Measurements from ENCODE around the gene LPP.

The LPP gene

DNA sequence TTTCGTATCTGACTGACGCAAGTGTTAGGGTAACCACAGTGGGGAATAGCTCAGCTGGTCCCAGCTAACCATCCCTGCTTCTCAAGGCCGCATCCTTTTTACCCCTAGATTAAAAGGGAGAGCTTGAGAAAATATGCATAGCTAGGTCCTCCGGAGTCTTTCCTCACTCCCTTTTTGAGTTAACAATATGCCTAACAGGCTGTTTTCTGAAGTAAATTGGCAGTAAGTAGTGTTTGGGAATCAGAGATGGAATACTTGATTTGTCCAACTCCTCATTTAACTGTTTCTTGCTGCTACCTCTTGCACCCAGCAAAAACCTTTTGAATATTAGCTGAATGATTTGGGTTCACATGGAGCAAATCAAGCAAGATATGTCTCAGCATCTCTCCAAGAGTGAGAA, 326.1 kb downstream of the LPP start:
- Histone ChIP-seq H3K4me3 (ENCODE audit: low read length) (no peak overlapping the region), H3K36me3 (ENCODE audit: control insufficient read depth, insufficient read depth, low read length, severe bottlenecking) (peaks cover 6% of the 10 kb centered on the region), H3K9ac (ENCODE audit: low read length) (no peak overlapping the region), H3K27me3 (replicated peaks; ENCODE audit: control insufficient read depth, insufficient read depth, low read length) (no peaks in the 10 kb centered on the region), H3K4me1 (ENCODE audit: control insufficient read depth, insufficient read depth, low read length) (peaks cover 20% of the 10 kb centered on the region), H3K9me3 (ENCODE audit: control insufficient read depth, low read length) (no peaks in the 10 kb centered on the region)
- DNase-seq (ENCODE audit: low read depth), result no peak

- peaks cover 17% of the 10 kb centered on the region for H3K36me3 ChIP-seq (ENCODE audit: control insufficient read depth, insufficient read depth, low read length, severe bottlenecking)
- no peak overlapping the region for H3K9ac ChIP-seq (ENCODE audit: low read length)
- H3K4me3 ChIP-seq (ENCODE audit: low read length), result no peak overlapping the region
- no peak for DNase-seq (ENCODE audit: low read depth)
- no peaks in the 10 kb centered on the region for H3K27me3 ChIP-seq (replicated peaks; ENCODE audit: control insufficient read depth, insufficient read depth, low read length)
- H3K4me1 ChIP-seq (ENCODE audit: control insufficient read depth, insufficient read depth, low read length), result peaks cover 14% of the 10 kb centered on the region
- no peaks in the 10 kb centered on the region for H3K9me3 ChIP-seq (ENCODE audit: control insufficient read depth, low read length)
These were observed 329.0 kb downstream of the LPP start for GRCh38 chr3:188482929-188483328.

GRCh38 chr3:188486126-188486525, 332.2 kb downstream of the LPP start:
- Histone ChIP-seq H3K9me3 (ENCODE audit: control insufficient read depth, low read length) (no peaks in the 10 kb centered on the region), H3K27me3 (replicated peaks; ENCODE audit: control insufficient read depth, insufficient read depth, low read length) (no peaks in the 10 kb centered on the region), H3K4me1 (ENCODE audit: control insufficient read depth, insufficient read depth, low read length) (peaks cover 16% of the 10 kb centered on the region), H3K4me3 (ENCODE audit: low read length) (no peak overlapping the region), H3K9ac (ENCODE audit: low read length) (no peak overlapping the region), H3K36me3 (ENCODE audit: control insufficient read depth, insufficient read depth, low read length, severe bottlenecking) (peaks cover 17% of the 10 kb centered on the region)
- DNase-seq (ENCODE audit: low read depth), result peak; percentile 50

GRCh38 chr3:188486952-188487351, 333.0 kb downstream of the LPP start:
- no peaks in the 10 kb centered on the region for H3K9me3 ChIP-seq (ENCODE audit: control insufficient read depth, low read length)
- H3K4me1 ChIP-seq (ENCODE audit: control insufficient read depth, insufficient read depth, low read length), result peaks cover 23% of the 10 kb centered on the region
- no peak overlapping the region for H3K9ac ChIP-seq (ENCODE audit: low read length)
- no peak overlapping the region for H3K4me3 ChIP-seq (ENCODE audit: low read length)
- H3K36me3 ChIP-seq (ENCODE audit: control insufficient read depth, insufficient read depth, low read length, severe bottlenecking), result peaks cover 17% of the 10 kb centered on the region
- DNase-seq (ENCODE audit: low read depth), result no peak
- no peaks in the 10 kb centered on the region for H3K27me3 ChIP-seq (replicated peaks; ENCODE audit: control insufficient read depth, insufficient read depth, low read length)

DNA sequence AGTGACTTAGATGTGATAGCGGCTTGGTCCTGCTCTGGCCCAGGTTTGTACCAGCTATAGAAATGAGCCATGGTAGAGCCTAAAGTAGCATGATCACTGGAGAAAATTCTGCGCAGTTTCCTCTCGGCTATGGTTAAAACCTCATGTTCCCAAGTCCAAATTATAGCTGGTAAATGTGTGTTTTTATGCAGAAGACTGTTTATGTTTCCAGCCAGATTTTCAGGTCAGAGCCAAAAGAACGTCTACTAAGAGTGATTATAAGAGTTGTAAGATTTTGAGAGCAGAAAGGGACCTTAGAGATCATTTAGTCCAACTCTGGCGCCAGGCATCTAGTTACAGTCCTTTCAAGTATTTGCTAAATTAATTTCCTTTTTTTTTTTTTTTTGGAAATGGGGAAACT, 333.7 kb downstream of the LPP start:
- Histone ChIP-seq H3K4me1 (ENCODE audit: control insufficient read depth, insufficient read depth, low read length) (peaks cover 17% of the 10 kb centered on the region), H3K4me3 (ENCODE audit: low read length) (no peak overlapping the region), H3K9me3 (ENCODE audit: control insufficient read depth, low read length) (no peaks in the 10 kb centered on the region), H3K36me3 (ENCODE audit: control insufficient read depth, insufficient read depth, low read length, severe bottlenecking) (peaks cover 17% of the 10 kb centered on the region), H3K27me3 (replicated peaks; ENCODE audit: control insufficient read depth, insufficient read depth, low read length) (no peaks in the 10 kb centered on the region), H3K9ac (ENCODE audit: low read length) (no peak overlapping the region)
- DNase-seq (ENCODE audit: low read depth), result no peak

- Histone ChIP-seq H3K4me1 (ENCODE audit: control insufficient read depth, insufficient read depth, low read length) (peaks cover 11% of the 10 kb centered on the region), H3K4me3 (ENCODE audit: low read length) (no peak overlapping the region), H3K9ac (ENCODE audit: low read length) (no peak overlapping the region), H3K36me3 (ENCODE audit: control insufficient read depth, insufficient read depth, low read length, severe bottlenecking) (peaks cover 17% of the 10 kb centered on the region), H3K9me3 (ENCODE audit: control insufficient read depth, low read length) (no peaks in the 10 kb centered on the region), H3K27me3 (replicated peaks; ENCODE audit: control insufficient read depth, insufficient read depth, low read length) (no peaks in the 10 kb centered on the region)
- no peak for DNase-seq (ENCODE audit: low read depth)
These were observed 334.8 kb downstream of the LPP start for GRCh38 chr3:188488801-188489200.

GRCh38 chr3:188489639-188490405, 335.9 kb downstream of the LPP start:
- Histone ChIP-seq H3K9me3 (ENCODE audit: control insufficient read depth, low read length) (no peaks in the 10 kb centered on the region), H3K4me1 (ENCODE audit: control insufficient read depth, insufficient read depth, low read length) (peaks cover 11% of the 10 kb centered on the region), H3K9ac (ENCODE audit: low read length) (no peak overlapping the region), H3K36me3 (ENCODE audit: control insufficient read depth, insufficient read depth, low read length, severe bottlenecking) (peaks cover 13% of the 10 kb centered on the region), H3K27me3 (replicated peaks; ENCODE audit: control insufficient read depth, insufficient read depth, low read length) (no peaks in the 10 kb centered on the region), H3K4me3 (ENCODE audit: low read length) (no peak overlapping the region)
- peak; percentile 49 for DNase-seq (ENCODE audit: low read depth)

DNA sequence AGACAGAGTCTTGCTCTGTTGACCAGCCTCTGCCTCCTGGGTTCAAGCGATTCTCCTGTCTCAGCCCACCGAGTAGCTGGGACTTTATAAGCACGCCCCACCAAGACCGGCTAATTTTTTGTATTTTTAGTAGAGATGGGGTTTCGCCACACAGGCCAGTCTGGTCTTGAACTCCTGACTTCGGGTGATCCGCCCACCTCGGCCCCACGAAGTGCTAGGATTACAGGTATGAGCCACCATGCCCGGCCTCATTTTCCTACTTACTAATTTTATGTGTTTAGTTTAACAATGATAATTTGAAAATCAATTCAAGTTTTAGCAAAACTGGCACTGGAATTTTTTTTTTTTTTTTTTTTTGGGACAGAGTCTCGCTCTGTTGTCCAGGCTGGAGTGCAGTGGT, 336.5 kb downstream of the LPP start:
- H3K4me1 ChIP-seq (ENCODE audit: control insufficient read depth, insufficient read depth, low read length), result peaks cover 11% of the 10 kb centered on the region
- no peak overlapping the region for H3K9ac ChIP-seq (ENCODE audit: low read length)
- H3K9me3 ChIP-seq (ENCODE audit: control insufficient read depth, low read length), result no peaks in the 10 kb centered on the region
- H3K36me3 ChIP-seq (ENCODE audit: control insufficient read depth, insufficient read depth, low read length, severe bottlenecking), result peaks cover 8% of the 10 kb centered on the region
- H3K27me3 ChIP-seq (replicated peaks; ENCODE audit: control insufficient read depth, insufficient read depth, low read length), result no peaks in the 10 kb centered on the region
- no peak for DNase-seq (ENCODE audit: low read depth)
- H3K4me3 ChIP-seq (ENCODE audit: low read length), result no peak overlapping the region

DNA sequence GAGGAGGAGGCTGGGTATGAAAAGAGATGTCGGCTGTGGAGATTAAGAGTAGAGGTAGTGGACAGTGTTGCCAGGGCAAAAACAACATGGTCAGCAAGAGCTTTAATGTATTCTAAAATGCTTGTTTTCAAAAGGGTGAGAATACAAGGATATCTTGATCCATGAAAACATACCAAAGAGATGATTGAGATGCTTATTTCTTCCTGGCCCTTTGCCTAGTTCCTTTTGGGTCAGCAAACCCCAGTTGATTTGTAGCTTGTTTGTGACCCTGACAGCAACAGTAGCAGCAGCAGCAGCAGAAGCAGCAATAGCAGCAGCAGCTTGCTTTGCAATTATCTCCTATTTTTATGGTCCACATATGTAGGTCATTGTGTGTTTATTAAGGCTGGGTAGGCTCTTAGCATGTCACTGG, 337.3 kb downstream of the LPP start:
- DNase-seq (ENCODE audit: low read depth), result peak; percentile 60
- H3K36me3 ChIP-seq (ENCODE audit: control insufficient read depth, insufficient read depth, low read length, severe bottlenecking), result peaks cover 4% of the 10 kb centered on the region
- no peaks in the 10 kb centered on the region for H3K9me3 ChIP-seq (ENCODE audit: control insufficient read depth, low read length)
- no peaks in the 10 kb centered on the region for H3K27me3 ChIP-seq (replicated peaks; ENCODE audit: control insufficient read depth, insufficient read depth, low read length)
- H3K4me1 ChIP-seq (ENCODE audit: control insufficient read depth, insufficient read depth, low read length), result peaks cover 11% of the 10 kb centered on the region
- no peak overlapping the region for H3K9ac ChIP-seq (ENCODE audit: low read length)
- no peak overlapping the region for H3K4me3 ChIP-seq (ENCODE audit: low read length)

GRCh38 chr3:188496390-188496789, 342.4 kb downstream of the LPP start:
- Histone ChIP-seq H3K36me3 (ENCODE audit: control insufficient read depth, insufficient read depth, low read length, severe bottlenecking) (peaks cover 3% of the 10 kb centered on the region), H3K27me3 (replicated peaks; ENCODE audit: control insufficient read depth, insufficient read depth, low read length) (no peaks in the 10 kb centered on the region), H3K4me1 (ENCODE audit: control insufficient read depth, insufficient read depth, low read length) (peaks cover 6% of the 10 kb centered on the region), H3K4me3 (ENCODE audit: low read length) (no peak overlapping the region), H3K9ac (ENCODE audit: low read length) (no peak overlapping the region), H3K9me3 (ENCODE audit: control insufficient read depth, low read length) (no peaks in the 10 kb centered on the region)
- no peak for DNase-seq (ENCODE audit: low read depth)

DNA sequence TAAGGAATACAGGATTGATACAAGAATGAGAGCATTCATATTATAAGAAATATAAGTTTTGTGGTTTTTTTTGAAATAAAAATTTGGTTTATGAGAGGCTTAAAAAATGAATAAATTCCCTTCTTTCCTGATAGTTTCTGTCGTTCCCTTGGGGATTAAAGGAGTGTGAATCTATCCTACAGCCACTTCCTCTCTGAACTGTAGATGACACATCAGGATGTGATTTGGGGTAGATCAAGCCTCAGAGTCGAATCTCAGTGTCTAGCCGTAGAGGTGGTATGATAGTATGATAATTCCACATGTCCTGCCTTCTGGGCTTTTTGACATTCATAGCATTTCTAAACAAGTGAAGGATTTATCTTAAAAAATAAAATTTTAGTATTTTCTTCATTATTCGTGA, 343.1 kb downstream of the LPP start:
- Histone ChIP-seq H3K4me1 (ENCODE audit: control insufficient read depth, insufficient read depth, low read length) (no peaks in the 10 kb centered on the region), H3K36me3 (ENCODE audit: control insufficient read depth, insufficient read depth, low read length, severe bottlenecking) (peaks cover 3% of the 10 kb centered on the region), H3K9ac (ENCODE audit: low read length) (no peak overlapping the region), H3K27me3 (replicated peaks; ENCODE audit: control insufficient read depth, insufficient read depth, low read length) (no peaks in the 10 kb centered on the region), H3K4me3 (ENCODE audit: low read length) (no peak overlapping the region), H3K9me3 (ENCODE audit: control insufficient read depth, low read length) (no peaks in the 10 kb centered on the region)
- DNase-seq (ENCODE audit: low read depth), result no peak

- Histone ChIP-seq H3K9ac (ENCODE audit: low read length) (no peak overlapping the region), H3K4me1 (ENCODE audit: control insufficient read depth, insufficient read depth, low read length) (peaks cover 12% of the 10 kb centered on the region), H3K9me3 (ENCODE audit: control insufficient read depth, low read length) (peaks cover 23% of the 10 kb centered on the region), H3K36me3 (ENCODE audit: control insufficient read depth, insufficient read depth, low read length, severe bottlenecking) (peaks cover 1% of the 10 kb centered on the region), H3K4me3 (ENCODE audit: low read length) (peak overlapping the region; percentile 5), H3K27me3 (replicated peaks; ENCODE audit: control insufficient read depth, insufficient read depth, low read length) (no peaks in the 10 kb centered on the region)
- DNase-seq (ENCODE audit: low read depth), result no peak
These were observed 349.7 kb downstream of the LPP start for GRCh38 chr3:188503647-188504046.
